Measurements from ENCODE around the gene SRD5A1.

The SRD5A1 gene

GRCh38 chr5:6673963-6674362 lies 40.7 kb downstream of the SRD5A1 start:
- no peak for DNase-seq
- in situ Hi-C loops (cut with HindIII; ENCODE audit: low pct_ligation_motif_present, low pct_unique_long_range_greater_than_20kb, low sequenced_read_pairs), result no loop called here

GRCh38 chr5:6674421-6674820 lies 41.2 kb downstream of the SRD5A1 start:
- in situ Hi-C loops (cut with HindIII; ENCODE audit: low pct_ligation_motif_present, low pct_unique_long_range_greater_than_20kb, low sequenced_read_pairs), result no loop called here
- DNase-seq, result no peak

DNA sequence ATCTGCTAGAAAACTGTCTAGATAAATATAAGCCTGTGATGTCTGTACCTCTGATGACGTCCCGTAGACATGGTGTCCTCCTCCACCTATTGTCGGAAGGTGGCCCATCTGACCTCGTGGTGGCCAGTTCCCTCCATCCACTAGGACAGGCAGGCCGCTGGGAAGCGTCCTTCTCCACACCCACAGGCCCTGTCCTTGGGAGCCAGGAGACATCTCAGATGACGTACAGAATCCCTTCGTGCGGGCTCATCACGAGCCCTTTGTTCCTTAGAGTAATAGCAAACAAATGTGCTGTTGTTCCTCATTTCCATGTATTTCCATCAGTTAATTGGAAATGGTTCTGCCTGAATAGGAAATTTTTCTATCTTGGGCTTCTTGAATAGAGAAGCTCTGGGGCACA lies 41.6 kb downstream of the SRD5A1 start:
- DNase-seq, result no peak
- in situ Hi-C loops (cut with HindIII; ENCODE audit: low pct_ligation_motif_present, low pct_unique_long_range_greater_than_20kb, low sequenced_read_pairs), result no loop called here

GRCh38 chr5:6675784-6676491 lies 42.7 kb downstream of the SRD5A1 start:
- DNase-seq, result no peak
- in situ Hi-C loops (cut with HindIII; ENCODE audit: low pct_ligation_motif_present, low pct_unique_long_range_greater_than_20kb, low sequenced_read_pairs), result no loop called here

DNA sequence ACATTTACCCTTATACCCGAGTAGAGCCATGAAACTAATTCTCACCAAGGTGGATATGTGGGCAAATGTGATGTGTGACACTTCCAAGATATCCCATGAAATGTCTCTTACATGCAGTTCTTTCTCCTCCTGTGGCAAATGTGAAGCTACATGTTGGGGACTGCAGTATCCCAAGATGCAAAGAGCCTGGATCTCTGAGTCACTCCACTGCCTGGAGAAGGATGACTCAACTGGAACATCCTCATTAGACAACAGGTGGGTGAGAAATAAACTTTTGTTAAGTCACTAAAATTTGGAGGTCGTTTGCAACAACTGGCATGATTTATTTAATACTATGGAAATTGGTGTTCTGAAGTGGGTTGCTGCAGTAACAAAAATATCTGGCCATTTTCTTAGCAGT lies 43.5 kb downstream of the SRD5A1 start:
- DNase-seq, result no peak
- in situ Hi-C loops (cut with HindIII; ENCODE audit: low pct_ligation_motif_present, low pct_unique_long_range_greater_than_20kb, low sequenced_read_pairs), result no loop called here

DNA sequence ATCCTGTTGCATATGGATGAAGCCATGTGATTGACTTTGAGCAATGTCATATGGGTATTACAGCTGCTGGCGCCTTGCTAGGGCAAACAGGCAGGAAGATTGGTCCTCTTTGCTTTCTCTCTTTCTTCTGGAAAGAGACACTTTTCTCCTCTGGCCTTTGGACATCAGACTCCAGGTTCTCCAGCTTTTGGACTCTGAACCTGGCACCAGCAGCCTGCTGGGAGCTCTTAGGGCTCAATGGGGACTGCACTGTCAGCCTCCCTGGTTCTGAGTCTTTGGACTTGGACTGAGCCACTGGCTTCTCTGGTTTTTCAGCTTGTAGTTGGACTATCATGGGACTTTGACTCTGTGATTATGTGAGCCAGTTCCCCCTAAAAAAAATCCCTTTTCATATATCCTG lies 45.1 kb downstream of the SRD5A1 start:
- in situ Hi-C loops (cut with HindIII; ENCODE audit: low pct_ligation_motif_present, low pct_unique_long_range_greater_than_20kb, low sequenced_read_pairs), result no loop called here

DNA sequence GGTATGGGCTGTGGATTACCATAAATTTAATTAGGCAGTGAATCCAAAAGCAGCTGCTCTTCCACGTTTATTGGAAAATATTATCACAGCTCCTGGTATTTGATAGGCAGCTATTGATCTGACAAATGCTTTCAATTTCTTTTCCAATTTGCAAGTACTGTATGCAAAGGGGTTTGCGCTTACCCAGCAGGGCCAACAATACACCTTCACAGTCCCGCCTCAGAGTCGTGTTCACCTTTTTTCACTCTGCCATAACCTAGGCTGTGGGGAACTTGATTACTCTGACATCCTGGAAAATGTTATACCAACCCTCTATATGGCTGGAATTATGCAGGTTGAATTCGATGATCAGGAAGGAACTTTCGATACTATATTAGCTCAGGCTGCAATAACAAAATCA lies 47.7 kb downstream of the SRD5A1 start:
- DNase-seq, result no peak
- in situ Hi-C loops (cut with HindIII; ENCODE audit: low pct_ligation_motif_present, low pct_unique_long_range_greater_than_20kb, low sequenced_read_pairs), result no loop called here

More for the DNA sequence above, 45.1 kb downstream of the SRD5A1 start:
- DNase-seq, result no peak

DNA sequence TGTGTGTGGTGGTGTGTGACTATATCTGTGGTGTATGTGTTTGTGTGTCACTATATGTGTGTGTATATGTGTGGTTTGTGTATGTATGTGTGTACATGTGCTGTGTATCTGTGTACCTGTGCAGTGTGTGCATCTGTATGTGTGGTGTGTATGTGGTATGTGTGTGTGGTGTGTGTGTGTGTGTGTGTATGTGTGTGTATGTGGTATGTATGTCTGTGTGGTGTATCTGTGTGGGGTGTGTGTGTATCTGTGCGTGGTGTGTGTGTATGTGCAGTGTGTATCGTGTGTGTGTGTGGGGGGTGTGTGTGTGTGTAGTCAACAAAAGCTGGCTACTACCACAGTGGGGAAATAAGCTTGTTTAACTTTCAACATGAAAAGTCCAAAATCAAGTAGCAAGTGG lies 48.4 kb downstream of the SRD5A1 start:
- in situ Hi-C loops (cut with HindIII; ENCODE audit: low pct_ligation_motif_present, low pct_unique_long_range_greater_than_20kb, low sequenced_read_pairs), result no loop called here
- no peak for DNase-seq

GRCh38 chr5:6682239-6682638 lies 49.0 kb downstream of the SRD5A1 start:
- in situ Hi-C loops (cut with HindIII; ENCODE audit: low pct_ligation_motif_present, low pct_unique_long_range_greater_than_20kb, low sequenced_read_pairs), result no loop called here
- DNase-seq, result no peak

DNA sequence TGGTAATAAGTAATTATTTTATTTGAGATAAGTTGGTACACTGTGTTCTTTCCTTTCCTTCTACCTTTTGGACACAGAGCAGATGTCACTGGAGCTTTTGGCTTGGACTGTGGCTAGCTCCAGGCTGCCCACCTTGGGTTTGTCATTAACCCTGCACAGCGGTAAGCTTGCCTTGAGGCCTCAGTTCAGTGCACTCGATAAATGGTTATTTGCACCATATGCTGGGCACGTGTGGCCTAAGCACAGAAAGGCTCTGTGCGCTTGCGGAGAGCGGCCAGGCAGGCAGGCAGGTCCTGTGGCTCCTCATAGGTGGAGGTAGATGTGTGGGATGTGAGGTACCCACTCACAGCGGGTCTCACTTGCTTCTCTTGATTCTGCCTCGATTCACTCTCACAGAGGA lies 50.0 kb downstream of the SRD5A1 start:
- in situ Hi-C loops (cut with HindIII; ENCODE audit: low pct_ligation_motif_present, low pct_unique_long_range_greater_than_20kb, low sequenced_read_pairs), result no loop called here
- DNase-seq, result no peak

DNA sequence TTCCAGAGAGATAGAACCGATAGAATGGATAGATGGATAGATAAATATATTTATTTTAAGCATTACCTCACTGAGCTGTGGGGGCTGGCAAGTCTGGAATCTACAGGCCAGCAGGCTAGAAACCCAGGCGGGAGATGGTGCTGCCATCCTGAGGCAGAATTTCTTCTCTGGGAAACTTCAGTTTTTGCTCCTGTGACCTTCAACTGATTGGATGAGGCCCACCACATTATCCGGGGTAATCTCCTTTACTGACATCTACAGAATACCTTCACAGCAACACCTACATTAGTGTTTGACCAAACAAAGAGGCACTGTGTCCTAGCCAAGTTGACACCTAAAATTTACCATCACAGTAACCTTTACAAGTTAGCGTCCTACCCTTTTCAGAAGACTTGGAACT lies 50.8 kb downstream of the SRD5A1 start:
- in situ Hi-C loops (cut with HindIII; ENCODE audit: low pct_ligation_motif_present, low pct_unique_long_range_greater_than_20kb, low sequenced_read_pairs), result no loop called here
- no peak for DNase-seq

DNA sequence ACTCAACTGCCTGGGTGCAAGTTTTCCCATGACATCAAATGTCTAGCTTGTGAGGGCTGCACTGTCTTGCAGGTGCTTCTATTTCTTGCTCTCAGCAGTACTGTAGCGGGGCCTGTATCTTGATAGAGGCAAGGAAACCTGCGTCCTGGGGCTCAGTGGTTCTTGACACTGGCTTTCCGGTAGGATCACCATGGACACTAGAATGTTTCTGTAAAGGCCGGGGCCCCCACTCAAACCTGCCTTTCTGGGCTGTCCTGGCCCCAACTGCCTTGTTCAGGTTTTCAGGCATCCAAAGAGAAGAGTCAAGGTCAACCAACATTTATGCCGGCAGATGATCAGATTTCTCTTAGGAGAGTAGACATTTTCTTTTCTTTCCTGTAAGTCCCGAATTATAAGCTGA lies 53.3 kb downstream of the SRD5A1 start:
- in situ Hi-C loops (cut with HindIII; ENCODE audit: low pct_ligation_motif_present, low pct_unique_long_range_greater_than_20kb, low sequenced_read_pairs), result no loop called here

GRCh38 chr5:6686915-6687409 lies 53.7 kb downstream of the SRD5A1 start:
- in situ Hi-C loops (cut with HindIII; ENCODE audit: low pct_ligation_motif_present, low pct_unique_long_range_greater_than_20kb, low sequenced_read_pairs), result no loop called here
- DNase-seq, result no peak

More for the DNA sequence above, 53.3 kb downstream of the SRD5A1 start:
- no peak for DNase-seq

- DNase-seq, result no peak
- in situ Hi-C loops (cut with HindIII; ENCODE audit: low pct_ligation_motif_present, low pct_unique_long_range_greater_than_20kb, low sequenced_read_pairs), result no loop called here
Measured at GRCh38 chr5:6687505-6687904, 54.3 kb downstream of the SRD5A1 start.

DNA sequence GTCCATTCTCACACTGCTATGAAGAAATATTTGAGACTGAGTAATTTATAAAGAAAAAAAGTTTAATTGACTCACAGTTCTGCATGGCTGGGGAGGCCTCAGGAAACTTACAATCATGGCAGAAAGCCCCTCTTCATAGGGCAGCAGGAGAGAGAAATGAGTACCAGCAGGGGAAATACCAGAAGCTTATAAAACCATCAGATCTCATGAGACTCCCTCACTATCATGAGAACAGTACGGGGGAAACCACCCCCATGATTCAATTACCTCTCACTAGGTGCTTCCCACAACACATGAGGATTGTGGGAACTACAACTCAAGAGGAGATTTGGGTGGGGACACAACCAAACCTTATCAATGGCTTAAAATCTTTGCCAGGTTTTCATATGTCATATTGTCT lies 59.7 kb downstream of the SRD5A1 start:
- in situ Hi-C loops (cut with HindIII; ENCODE audit: low pct_ligation_motif_present, low pct_unique_long_range_greater_than_20kb, low sequenced_read_pairs), result no loop called here
- no peak for DNase-seq

GRCh38 chr5:6698696-6699095 lies 65.5 kb downstream of the SRD5A1 start:
- in situ Hi-C loops (cut with HindIII; ENCODE audit: low pct_ligation_motif_present, low pct_unique_long_range_greater_than_20kb, low sequenced_read_pairs), result no loop called here
- DNase-seq, result no peak

GRCh38 chr5:6699357-6699756 lies 66.1 kb downstream of the SRD5A1 start:
- DNase-seq, result no peak
- in situ Hi-C loops (cut with HindIII; ENCODE audit: low pct_ligation_motif_present, low pct_unique_long_range_greater_than_20kb, low sequenced_read_pairs), result no loop called here

GRCh38 chr5:6700074-6700684 lies 66.9 kb downstream of the SRD5A1 start:
- DNase-seq, result no peak
- in situ Hi-C loops (cut with HindIII; ENCODE audit: low pct_ligation_motif_present, low pct_unique_long_range_greater_than_20kb, low sequenced_read_pairs), result no loop called here

GRCh38 chr5:6700685-6701355 lies 67.6 kb downstream of the SRD5A1 start:
- no peak for DNase-seq
- in situ Hi-C loops (cut with HindIII; ENCODE audit: low pct_ligation_motif_present, low pct_unique_long_range_greater_than_20kb, low sequenced_read_pairs), result no loop called here

DNA sequence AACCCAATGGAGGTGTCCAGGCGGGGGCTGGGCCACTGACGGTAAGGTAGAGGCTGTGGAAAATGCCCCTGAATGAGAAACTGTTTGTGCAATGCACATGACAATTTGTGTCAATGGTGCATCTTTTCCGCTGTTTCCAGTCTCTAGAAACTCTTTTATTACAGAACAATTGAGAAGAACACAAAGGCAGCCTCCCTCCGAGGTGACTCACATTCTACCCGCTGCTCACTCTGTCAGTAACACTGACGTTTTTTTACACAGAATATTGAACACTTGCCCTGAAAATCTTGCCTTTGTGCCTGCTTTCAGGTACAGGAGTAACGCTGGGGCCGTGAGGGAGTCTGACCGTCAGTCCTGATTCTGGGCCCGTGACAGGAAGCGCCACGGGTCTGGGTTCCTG lies 68.3 kb downstream of the SRD5A1 start:
- in situ Hi-C loops (cut with HindIII; ENCODE audit: low pct_ligation_motif_present, low pct_unique_long_range_greater_than_20kb, low sequenced_read_pairs), result no loop called here
- no peak for DNase-seq
